ENCODE data around the gene IFNA7. TPM values are rescaled to one million over a fixed set of nuclear protein-coding genes. Genes with fewer than 3 reads are reported as not detected.
"Not testable (repeated sequence)": the region's sequence is repeated elsewhere in the genome, so short reads cannot be mapped to it uniquely, and the experiment has no call there.

IFNA7 gene
- polyA plus RNA-seq, 4 donors, result not detected

GRCh38 chr9:21182810-21183736 is 18.9 kb downstream of the IFNA7 start:
- not testable (repeated sequence) for DNase-seq (ENCODE audit: low read depth in 4 of 4, low spot score in 2 of 4)

DNA sequence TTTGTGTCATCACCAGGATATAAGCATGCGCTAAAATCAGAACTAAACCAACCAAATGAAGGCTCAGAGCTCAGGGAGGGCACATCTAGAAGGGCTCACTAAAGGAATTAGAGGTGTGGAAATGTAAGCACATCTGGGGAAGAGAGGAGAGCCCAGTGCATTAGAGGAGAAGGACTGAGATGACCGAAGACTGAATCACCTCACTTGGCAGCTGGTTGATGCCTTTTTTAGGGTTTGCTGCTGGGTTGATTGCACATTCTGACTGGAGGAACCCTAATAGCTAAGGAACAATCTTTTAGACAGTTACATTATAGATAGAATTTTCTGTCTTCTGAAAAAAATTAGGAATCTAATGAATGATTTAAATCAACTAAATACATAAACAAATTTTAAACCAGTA is 27.3 kb downstream of the IFNA7 start:
- no peak for DNase-seq (ENCODE audit: low read depth in 4 of 4, low spot score in 2 of 4)

DNA sequence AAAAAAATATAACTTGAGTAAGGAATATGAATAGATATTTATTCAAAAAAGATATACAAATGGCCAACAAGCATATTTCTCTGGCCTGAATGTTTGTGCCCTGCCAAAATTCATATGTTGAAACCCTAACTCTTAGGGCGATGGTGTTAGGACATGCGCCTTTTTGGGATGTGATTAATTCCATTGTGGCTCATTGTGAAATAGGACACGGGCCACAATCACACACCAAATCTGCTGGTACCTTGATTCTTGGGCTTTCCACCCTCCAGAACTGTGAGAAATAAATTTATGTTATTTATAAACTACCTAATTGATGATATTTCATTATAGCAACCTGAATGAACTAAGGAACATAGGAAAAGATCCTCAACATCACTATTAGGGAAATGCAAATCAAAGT is 29.8 kb downstream of the IFNA7 start:
- DNase-seq (ENCODE audit: low read depth in 4 of 4, low spot score in 2 of 4), result no peak

DNA sequence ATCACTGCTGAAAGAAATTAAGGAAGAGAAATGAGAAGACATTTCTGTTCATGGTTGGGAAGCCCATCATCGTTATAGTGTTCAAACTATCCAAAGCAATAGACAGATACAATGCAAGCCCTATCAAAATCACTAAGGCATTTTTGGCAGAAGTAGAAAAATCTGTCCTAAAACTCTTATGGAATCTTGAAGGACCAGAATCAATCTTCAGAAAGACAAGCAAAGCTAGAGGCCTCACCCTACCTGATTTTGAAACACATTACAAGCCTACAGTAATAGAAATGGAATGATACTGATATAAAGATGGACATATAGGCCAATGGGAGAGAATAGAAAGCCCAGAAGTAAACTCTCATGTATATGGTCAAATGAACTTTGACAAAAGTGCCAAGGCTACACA is 30.7 kb downstream of the IFNA7 start:
- no peak for DNase-seq (ENCODE audit: low read depth in 4 of 4, low spot score in 2 of 4)

GRCh38 chr9:21166560-21166959 is 35.4 kb downstream of the IFNA7 start, which contains the start of gene IFNA21:
Gene IFNA21, minus strand, starts transcription at chr9:21166660. Its CDS starts 48 bp downstream, at chr9:21166612.
- not testable (repeated sequence) for DNase-seq (ENCODE audit: low read depth in 4 of 4, low spot score in 2 of 4)

GRCh38 chr9:21165516-21165915 is 36.5 kb downstream of the IFNA7 start:
- DNase-seq (ENCODE audit: low read depth in 4 of 4, low spot score in 2 of 4), result no peak

DNA sequence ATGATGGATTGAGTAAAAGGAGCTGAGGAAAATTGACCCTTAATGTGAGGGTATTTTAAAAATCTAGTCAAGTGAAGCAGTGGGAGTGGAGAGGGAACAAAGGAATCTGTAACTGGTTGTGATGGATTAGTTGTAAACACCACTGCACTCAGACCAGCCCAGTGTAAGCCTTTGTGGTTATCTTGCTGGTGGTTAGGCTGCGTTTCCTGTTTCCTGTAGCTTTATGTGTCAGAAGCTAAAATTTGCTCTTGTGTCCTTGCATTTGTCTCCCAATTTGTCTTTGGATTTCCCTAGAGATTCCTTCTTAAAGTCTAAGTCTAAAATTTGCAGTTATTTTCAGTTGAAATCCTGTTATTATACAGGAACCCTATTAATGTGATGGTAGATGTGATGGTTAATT is 41.8 kb downstream of the IFNA7 start:
- no peak for DNase-seq (ENCODE audit: low read depth in 4 of 4, low spot score in 2 of 4)

DNA sequence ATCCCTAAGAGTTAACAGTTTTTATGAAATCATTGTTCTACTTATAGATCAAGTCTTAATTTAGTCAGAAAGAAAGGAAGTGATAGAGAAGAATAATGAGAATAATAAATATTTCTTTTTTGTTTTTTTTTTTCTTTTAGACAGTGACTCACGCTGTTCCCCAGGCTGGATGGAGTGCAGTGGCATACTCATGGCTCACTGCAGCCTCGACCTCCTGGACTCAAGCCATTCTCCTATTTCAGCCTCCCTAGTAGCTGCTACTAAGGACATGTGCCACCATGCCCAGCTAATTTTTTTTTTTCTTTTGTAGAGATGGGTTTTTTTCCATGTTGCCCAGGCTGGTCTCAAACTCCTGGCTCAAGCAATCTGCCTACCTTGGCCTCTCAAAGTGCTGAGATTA is 46.5 kb downstream of the IFNA7 start:
- DNase-seq (ENCODE audit: low read depth in 4 of 4, low spot score in 2 of 4), result no peak

DNA sequence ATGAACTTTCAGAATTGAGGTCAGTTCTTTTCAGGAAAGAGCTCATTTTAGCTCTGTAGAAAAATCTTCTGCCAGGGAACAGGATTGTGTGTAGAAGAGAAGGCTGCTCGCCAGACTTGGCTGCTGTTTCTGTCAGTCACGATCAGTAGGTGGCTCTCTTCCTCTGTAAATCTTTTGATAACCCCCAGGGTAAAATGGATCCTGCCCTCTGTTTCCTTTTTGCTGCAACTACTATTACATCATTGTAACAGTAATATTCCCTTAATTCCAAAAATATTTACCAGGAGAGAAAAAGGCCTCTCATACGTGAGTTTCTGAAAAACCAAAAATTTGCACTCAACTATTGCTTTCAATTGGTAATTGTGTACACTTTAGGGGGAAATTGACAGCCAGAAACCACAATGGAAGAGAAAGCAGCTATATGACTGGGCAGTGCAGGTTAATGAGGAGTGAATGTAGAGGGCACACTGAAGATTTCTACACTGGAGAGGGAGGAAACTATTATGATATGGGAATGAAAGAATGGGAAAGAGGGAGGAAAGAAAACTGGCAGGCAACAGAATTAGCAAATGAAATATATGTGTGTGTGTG is 47.9 kb downstream of the IFNA7 start:
- DNase-seq (ENCODE audit: low read depth in 4 of 4, low spot score in 2 of 4), result no peak

GRCh38 chr9:21153336-21154017 is 48.5 kb downstream of the IFNA7 start:
- no peak for DNase-seq (ENCODE audit: low read depth in 4 of 4, low spot score in 2 of 4)

Other genes starting within 250 kb of the IFNA7 start
- 1 to 10 TPM; 2.9 to 3.2 (median 3.0) TPM for gene HACD4, start 170.6 kb downstream of the IFNA7 start, polyA plus RNA-seq (ENCODE audit: insufficient read length in 4 of 4)
- gene IFNB1, start 124.3 kb downstream of the IFNA7 start, polyA plus RNA-seq (ENCODE audit: insufficient read length in 4 of 4), result not detected
- gene IFNW1, start 60.4 kb downstream of the IFNA7 start, polyA plus RNA-seq (ENCODE audit: insufficient read length in 4 of 4), result not detected
- gene IFNA21, start 35.5 kb downstream of the IFNA7 start, polyA plus RNA-seq (ENCODE audit: insufficient read length in 4 of 4), result under 1 TPM in 1 of 4 donors, not detected in 3; 0.24 TPM
- not detected for gene IFNA4, start 14.6 kb downstream of the IFNA7 start, polyA plus RNA-seq (ENCODE audit: insufficient read length in 4 of 4)
- gene IFNA10, start 4.9 kb upstream of the IFNA7 start, polyA plus RNA-seq (ENCODE audit: insufficient read length in 4 of 4), result not detected
- not detected for gene IFNA16, start 15.1 kb upstream of the IFNA7 start, polyA plus RNA-seq (ENCODE audit: insufficient read length in 4 of 4)
- gene IFNA17, start 26.0 kb upstream of the IFNA7 start, polyA plus RNA-seq (ENCODE audit: insufficient read length in 4 of 4), result not detected
- gene IFNA14, start 37.8 kb upstream of the IFNA7 start, polyA plus RNA-seq (ENCODE audit: insufficient read length in 4 of 4), result not detected
- gene IFNA5, start 103.1 kb upstream of the IFNA7 start, polyA plus RNA-seq (ENCODE audit: insufficient read length in 4 of 4), result not detected
- gene KLHL9, start 133.2 kb upstream of the IFNA7 start, polyA plus RNA-seq (ENCODE audit: insufficient read length in 4 of 4), result 10 to 100 TPM; 43.5 to 56.8 (median 50.1) TPM
- gene IFNA6, start 148.7 kb upstream of the IFNA7 start, polyA plus RNA-seq (ENCODE audit: insufficient read length in 4 of 4), result not detected
- gene IFNA13, start 165.9 kb upstream of the IFNA7 start, polyA plus RNA-seq (ENCODE audit: insufficient read length in 4 of 4), result not detected
- not detected for gene IFNA2, start 183.2 kb upstream of the IFNA7 start, polyA plus RNA-seq (ENCODE audit: insufficient read length in 4 of 4)
- not detected for gene IFNA8, start 206.9 kb upstream of the IFNA7 start, polyA plus RNA-seq (ENCODE audit: insufficient read length in 4 of 4)
- gene IFNA1, start 238.2 kb upstream of the IFNA7 start, polyA plus RNA-seq (ENCODE audit: insufficient read length in 4 of 4), result not detected

Data from left renal cortex interstitium (tissue), 4 donors.